GM12878 (cell line): ENCODE data around the gene PARN.

Source experiments
- EP300 ChIP-seq, 2 experiments: fragments of 150-350 bp in 1 of 2; IDR thresholded peaks; 2 replicates each; pipeline ENCODE4 v1.6.1; 2011 to 2012; ENCODE audit warnings: low read depth in 2 of 2, low read length in 2 of 2, borderline replicate concordance in 1 of 2, improper control_type of control experiment in 1 of 2, inconsistent platforms in 1 of 2; ENCODE audit not compliant: control insufficient read depth in 1 of 2
- EZH2 ChIP-seq: IDR thresholded peaks from 2 replicates; pipeline ENCODE4 v1.6.1; 2012; ENCODE audit warnings: low read depth, mild to moderate bottlenecking, control low read depth, inconsistent platforms, low read length, borderline replicate concordance; ENCODE audit not compliant: control insufficient read depth
- FOS ChIP-seq: IDR thresholded peaks from 3 replicates; pipeline ENCODE4 v1.6.1; 2011; ENCODE audit warnings: borderline replicate concordance; ENCODE audit not compliant: insufficient read length; ENCODE audit errors: extremely low read depth
- IRF3 ChIP-seq: fragments of 450-650 bp; IDR thresholded peaks from 2 replicates; pipeline ENCODE4 v1.6.1; 2014; ENCODE audit warnings: mild to moderate bottlenecking
- NR2C2 ChIP-seq: IDR thresholded peaks from 2 replicates; pipeline ENCODE4 v1.6.1; 2011; ENCODE audit warnings: borderline replicate concordance, low read depth; ENCODE audit not compliant: control insufficient read depth, insufficient read length
- PAX8 ChIP-seq: fragments of 450-650 bp; IDR thresholded peaks from 2 replicates; pipeline ENCODE4 v1.6.1; 2017; ENCODE audit warnings: mild to moderate bottlenecking, moderate library complexity
- POLR2AphosphoS2 ChIP-seq: IDR thresholded peaks from 2 replicates; pipeline ENCODE4 v1.6.1; 2011; ENCODE audit warnings: low read depth, mild to moderate bottlenecking, low read length, improper control_type of control experiment, moderate library complexity
- POLR2AphosphoS5 ChIP-seq: IDR thresholded peaks from 2 replicates; pipeline ENCODE4 v1.6.1; 2011; ENCODE audit warnings: mild to moderate bottlenecking, low read length, inconsistent platforms
- RCOR1 ChIP-seq: conservative IDR thresholded peaks from 2 replicates; pipeline ENCODE4 v1.6.1; 2012; ENCODE audit warnings: low read depth, low read length, improper control_type of control experiment
- STAT1 ChIP-seq: fragments of 450-650 bp; conservative IDR thresholded peaks from 2 replicates; pipeline ENCODE4 v1.6.1; 2014; ENCODE audit warnings: antibody characterized with exemption, mild to moderate bottlenecking
- SUPT20H ChIP-seq: IDR thresholded peaks from 2 replicates; pipeline ENCODE4 v1.6.1; 2011; ENCODE audit warnings: low read depth, mild to moderate bottlenecking, low read length, moderate library complexity, borderline replicate concordance; ENCODE audit not compliant: control insufficient read depth
- TAF1 ChIP-seq: IDR thresholded peaks from 2 replicates; pipeline ENCODE4 v1.6.1; 2011; ENCODE audit warnings: mild to moderate bottlenecking, low read depth, low read length, borderline replicate concordance
- TCF12 ChIP-seq: IDR thresholded peaks from 2 replicates; pipeline ENCODE4 v1.6.1; 2011; ENCODE audit warnings: low read depth, mild to moderate bottlenecking, low read length

GRCh38 chr16:14510939-14511799, 118.9 kb downstream of the PARN start:
- TF ChIP-seq POLR2AphosphoS2 (no peak), EP300 (IDR thresholded peaks at IDR 0.05; ENCODE audit: borderline replicate concordance in 1 of 2, control insufficient read depth in 1 of 2, low read depth in 2 of 2, low read length in 2 of 2) (no peak), STAT1 (no peak), POLR2AphosphoS5 (no peak), SUPT20H (no peak), NR2C2 (no peak), TCF12 (no peak), PAX8 (no peak), IRF3 (no peak), FOS (no peak), TAF1 (no peak), EZH2 (no peak), RCOR1 (no peak)
